HG03354 (cell line): ENCODE data around the gene RUFY3.
"Not testable (repeated sequence)": the region's sequence is repeated elsewhere in the genome, so short reads cannot be mapped to it uniquely, and the experiment has no call there.

ENCODE experiments used
- ATAC-seq: cut with Tn5 transposase; IDR thresholded peaks from one replicate; pipeline ENCODE4 v1.9.1; 2021; ENCODE audit warnings: mild to moderate bottlenecking; ENCODE audit not compliant: unreplicated experiment, poor library complexity, severe bottlenecking

RUFY3 gene

DNA sequence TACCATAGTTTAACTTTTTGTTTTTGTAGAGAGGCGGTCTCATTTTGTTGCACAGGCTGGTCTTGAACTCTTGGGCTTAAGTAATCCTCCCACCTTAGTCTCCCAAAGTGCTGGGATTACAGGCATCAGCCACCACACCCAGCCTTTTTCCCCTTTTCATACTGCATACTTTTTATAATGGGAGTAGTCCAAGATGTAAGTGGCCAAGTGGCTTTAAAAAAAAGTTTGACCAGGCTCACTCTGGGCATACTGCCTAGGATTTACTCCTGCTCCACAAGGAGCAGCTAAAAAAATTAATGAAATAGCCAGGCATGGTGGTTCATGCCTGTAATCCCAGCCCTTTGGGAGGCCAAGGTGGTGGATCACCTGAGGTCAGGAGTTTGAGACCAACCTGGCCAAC lies 111.9 kb downstream of the RUFY3 start:
- no peak for ATAC-seq

DNA sequence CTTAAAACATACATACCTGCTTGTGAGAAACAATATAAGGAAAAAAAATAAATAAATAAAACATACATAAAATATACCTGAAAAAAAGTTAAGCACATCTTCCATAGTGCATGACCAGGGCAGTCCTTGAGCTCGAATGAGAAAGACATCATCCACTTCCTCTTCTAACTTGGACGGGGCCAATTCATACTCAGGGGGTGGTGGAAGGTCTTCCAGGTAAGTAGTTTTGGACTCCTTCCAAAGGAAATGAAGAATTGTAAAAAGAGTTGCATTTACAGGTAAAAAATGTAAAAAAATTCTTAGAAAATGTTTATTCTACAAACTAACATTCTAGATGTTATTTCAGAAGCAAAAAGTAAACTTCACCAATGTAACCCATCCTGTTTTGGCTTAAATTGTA lies 114.3 kb downstream of the RUFY3 start:
- ATAC-seq = no peak

DNA sequence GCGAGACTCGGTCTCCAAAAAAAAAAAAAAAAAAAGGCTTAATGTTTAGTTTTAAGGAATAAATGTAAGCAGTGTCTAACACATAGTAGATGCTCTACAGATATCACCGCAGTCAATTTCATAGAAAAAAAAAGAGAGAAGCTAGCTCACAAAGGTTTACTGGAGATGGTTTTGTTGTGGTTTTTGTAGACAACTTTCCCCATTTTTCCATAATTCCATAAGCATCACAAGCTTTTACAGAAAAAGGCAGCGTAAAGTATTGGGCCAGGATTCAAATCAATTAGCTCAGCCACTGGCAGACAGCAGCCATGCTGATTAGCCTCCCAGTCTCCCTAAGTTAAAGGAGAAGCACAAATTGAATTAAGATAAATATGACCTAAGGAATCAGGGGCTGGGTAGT lies 116.4 kb downstream of the RUFY3 start:
- no peak for ATAC-seq

DNA sequence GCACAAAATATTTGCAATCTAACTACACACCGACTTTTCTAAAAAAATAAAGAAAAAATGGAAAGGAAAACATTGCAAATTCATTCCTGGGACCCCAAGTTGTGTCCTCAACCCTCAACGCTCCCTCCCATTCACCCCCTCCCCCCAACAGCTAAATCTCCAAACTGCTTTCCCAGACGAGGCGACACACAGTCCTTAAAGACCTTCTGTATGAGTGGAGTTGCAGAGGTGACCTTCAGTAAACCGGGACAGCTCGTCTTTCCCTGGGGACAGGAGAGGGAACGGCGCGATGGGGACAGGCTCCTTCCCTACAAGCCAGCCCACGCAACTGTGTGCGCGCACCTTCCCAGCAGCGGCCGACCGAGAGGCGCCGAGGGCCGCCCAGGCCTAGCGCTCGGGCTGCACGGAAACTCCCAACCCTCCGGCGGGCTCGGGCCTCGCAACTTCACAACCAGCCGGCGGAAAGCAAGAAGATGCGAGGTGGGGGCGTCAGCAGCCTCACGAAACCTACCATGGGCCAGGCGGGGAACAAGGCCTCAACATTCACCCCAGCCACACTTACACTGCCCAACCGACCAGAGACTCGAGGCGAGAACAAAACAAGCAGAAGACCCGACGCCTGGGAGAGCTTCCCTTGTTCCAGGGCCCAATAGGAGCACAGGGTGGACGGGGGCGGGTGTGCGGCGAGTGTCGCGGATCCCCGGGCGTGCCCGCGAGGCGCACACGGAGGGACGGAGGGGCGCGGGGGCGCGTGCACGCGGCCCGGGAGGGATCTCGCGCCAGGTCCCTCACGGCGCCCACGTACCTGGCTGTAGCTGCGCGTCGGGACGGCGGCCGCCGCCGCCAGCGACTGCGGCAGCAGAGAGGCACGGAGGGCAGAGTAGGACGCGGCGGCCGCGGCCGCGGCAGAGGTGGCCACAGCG lies 117.2 kb downstream of the RUFY3 start:
- ATAC-seq = peak; percentile 63

DNA sequence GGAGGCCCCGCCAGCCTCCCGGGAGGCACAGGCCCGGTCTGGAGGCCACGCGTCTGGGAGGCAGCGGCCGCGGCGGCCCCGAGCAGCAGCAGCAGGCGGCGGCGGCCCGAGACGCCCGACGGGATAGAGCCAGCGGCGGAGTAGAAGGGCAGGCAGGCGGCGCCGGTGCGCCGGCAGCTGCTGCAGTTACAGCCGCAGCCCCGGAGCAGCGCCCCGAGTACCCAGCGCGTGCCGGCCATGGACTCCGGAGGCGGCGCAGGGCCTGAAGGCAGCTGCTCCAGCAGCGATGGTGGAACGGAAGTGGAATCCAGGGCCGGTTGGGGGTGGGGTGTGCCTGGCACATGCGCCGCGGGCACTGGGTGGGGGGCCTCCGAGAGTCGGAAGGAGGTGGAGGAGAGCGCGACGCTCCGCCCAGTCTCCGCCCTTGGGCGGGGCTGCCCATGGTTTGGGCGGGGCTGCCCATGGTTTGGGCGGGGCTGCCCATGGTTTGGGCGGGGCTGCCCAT lies 117.9 kb downstream of the RUFY3 start, which contains the start of gene GRSF1:
TSS of gene GRSF1 (minus strand) at position 302 of the 505 bp plus-strand sequence. CDS start at position 239, 63 bp downstream.
- peak; percentile 64 for ATAC-seq

DNA sequence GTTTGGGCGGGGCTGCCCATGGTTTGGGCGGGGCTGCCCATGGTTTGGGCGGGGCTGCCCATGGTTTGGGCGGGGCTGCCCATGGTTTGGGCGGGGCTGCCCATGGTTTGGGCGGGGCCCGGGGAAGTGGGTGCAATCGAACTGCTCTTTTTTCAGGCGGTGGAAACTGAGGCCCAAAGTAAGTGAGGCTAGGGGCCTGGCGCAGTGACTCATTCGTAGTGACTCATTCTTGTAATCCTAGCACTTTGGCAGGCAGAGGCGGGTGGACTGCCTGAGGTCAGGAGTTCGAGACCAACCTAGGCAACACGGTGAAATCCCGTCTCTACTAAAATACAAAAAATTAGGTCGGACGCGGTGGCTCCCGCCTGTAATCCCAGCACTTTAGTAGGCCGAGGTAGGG lies 118.4 kb downstream of the RUFY3 start:
- not testable (repeated sequence) for ATAC-seq

DNA sequence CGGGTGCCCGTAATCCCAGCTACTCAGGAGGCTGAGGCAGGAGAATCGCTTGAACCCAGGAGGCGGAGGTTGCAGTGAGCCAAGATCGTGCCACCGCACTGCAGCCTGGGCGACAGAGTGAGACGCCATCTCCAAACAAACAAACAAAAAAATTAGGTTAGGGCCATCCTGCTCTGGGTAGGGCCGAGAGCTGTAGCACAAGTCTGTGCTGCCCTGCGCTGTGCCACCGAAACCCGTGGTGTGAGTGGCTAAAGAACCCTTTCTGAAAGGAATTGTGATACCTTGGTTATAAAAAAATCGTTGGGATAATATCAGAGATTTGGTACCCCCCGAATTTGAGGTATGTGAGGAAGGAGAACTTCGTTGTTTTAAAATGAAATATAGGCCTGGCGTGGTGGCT lies 118.9 kb downstream of the RUFY3 start:
- not testable (repeated sequence) for ATAC-seq

DNA sequence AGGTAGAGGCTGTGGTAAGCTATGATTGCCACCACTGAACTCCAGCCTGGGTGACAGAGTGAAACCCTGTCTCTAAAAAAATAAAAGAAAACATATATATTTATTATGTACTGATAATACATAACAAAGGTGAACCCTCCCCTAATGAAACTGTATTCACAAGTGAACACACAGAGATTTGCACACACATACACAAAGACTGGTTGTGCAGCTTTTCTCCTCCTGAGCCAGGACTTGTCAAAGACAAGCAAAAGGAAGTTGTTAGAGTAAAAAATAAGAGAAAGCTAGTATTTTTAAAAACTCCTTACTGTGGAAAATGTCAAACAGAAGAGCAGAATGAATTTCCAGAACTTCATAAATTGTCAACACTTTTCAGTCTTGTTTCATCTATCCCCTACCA lies 119.4 kb downstream of the RUFY3 start:
- no peak for ATAC-seq

DNA sequence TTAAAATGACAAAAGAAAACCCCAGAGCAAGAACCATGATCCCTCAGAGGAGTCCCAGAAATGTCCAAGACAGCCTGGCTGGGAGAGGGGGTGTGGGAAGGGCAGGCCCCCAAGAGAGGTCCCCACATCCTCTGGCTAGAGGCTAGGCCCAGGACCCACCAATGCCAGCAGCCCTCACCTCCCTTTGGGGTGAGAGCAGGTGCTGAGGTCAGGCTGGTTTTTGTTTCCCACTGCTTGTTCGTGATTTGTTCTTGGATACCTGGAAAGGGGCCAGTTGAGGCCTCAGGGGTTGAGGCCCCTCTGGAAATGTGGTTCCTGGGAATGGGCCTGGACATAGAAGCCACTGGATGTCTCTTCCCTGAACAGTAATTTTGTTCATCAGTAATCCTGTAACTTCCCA lies 120.2 kb downstream of the RUFY3 start:
- no peak for ATAC-seq

DNA sequence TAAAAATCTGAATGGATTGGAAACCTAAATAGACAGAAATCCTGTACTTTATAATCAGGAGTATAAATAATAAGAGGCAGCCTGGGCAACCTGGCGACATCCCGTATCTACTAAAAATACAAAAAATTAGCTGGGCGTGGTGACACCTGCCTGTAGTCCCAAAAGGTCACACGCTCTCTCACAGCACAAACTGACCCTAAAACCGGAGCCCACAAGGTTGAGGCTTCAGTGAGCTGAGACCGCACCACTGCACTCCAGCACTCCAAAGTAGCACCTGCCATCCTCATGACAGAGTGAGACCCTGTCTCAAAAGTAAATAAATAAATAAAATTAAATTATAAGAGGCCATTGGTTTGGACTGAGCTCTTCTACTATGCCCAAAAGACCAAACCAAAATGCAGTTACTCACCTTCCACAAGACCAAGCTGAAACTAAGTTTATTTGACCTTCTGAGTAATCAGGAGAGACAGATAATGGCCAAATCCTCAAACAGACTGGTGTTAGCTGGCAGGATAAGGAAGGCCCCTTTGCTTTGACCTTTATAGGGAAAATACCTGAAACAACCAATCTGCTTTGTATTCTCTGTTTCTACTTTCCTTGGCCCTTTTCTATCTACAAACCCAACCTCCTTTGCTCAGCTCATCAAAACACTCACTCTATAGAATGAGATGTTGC lies 121.1 kb downstream of the RUFY3 start:
- no peak for ATAC-seq

DNA sequence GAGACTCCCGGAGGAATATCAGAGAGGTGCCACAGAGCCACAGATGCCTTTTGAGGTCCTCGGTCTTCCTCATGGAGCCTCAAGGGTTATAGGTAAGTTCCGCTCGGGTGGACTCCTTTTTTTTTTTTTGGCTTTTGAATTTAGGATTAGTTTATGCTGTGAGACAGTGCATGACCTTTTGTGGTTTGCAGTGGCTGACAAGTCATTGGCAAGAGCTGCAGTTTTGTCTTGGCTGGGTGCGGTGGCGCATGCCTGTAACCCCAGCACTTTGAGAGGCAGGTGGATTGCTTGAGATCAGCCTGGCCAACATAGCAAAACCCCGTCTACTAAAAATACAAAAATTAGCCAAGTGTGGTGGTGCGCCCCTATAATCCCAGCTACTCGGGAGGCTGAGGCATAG lies 122.4 kb downstream of the RUFY3 start:
- no peak for ATAC-seq

DNA sequence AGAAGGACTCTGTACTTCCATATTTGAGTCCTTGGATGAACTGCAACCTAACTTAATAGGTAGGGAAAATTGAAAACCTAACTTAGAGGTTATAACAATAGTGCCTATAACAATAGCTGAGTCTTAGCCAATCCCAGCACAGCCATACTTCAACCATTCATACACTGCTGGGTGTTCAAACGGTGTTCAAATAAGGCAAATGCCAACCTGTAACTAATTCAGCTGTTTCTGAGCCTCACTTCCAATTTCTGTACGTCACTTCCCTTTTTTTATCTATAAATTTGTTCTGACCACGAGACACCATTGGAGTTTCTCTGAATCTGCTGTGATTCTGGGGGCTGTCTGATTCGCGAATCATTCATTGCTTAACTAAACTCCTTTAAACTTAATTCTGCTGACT lies 127.5 kb downstream of the RUFY3 start:
- no peak for ATAC-seq

DNA sequence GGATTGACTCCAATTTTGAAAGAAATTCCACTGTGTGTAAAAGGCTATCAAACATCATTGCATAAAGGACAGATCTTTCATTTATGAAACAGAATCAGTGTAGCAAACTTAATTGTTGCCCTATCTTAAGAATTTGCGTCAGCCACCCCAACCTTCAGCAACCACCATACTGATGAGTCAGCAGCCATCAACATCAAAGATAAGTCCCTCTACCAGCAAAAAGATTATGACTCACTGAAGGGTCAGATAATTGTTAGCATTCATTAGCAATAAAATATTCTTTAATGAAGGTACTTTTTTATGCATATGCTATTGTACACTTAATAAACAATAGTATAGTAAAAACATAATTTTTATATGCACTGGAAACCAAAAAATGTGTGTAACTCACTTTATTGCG lies 133.7 kb downstream of the RUFY3 start:
- ATAC-seq = no peak
